ENCODE measurements around the gene ANKRD45.
"Not testable (repeated sequence)": the region's sequence is repeated elsewhere in the genome, so short reads cannot be mapped to it uniquely, and the experiment has no call there.

Gene ANKRD45

GRCh38 chr1:173642450-173643139 lies 27.1 kb downstream of the ANKRD45 start:
- not testable (repeated sequence) for DNase-seq

- no peak for DNase-seq
Measured at GRCh38 chr1:173639102-173639501, 30.5 kb downstream of the ANKRD45 start.

GRCh38 chr1:173638043-173639021 lies 31.3 kb downstream of the ANKRD45 start:
- no peak for DNase-seq

- not testable (repeated sequence) for DNase-seq
Measured at GRCh38 chr1:173637236-173638042, 32.2 kb downstream of the ANKRD45 start.

- DNase-seq = no peak
Measured at GRCh38 chr1:173635116-173635515, 34.5 kb downstream of the ANKRD45 start, which contains the start of gene TEX50. TSS of gene TEX50 (plus strand) at chr1:173635338. CDS start at chr1:173635522, 184 bp downstream.

GRCh38 chr1:173628888-173629287 lies 40.8 kb downstream of the ANKRD45 start:
- no peak for DNase-seq

- no peak for DNase-seq
Measured at GRCh38 chr1:173627269-173627668, 42.4 kb downstream of the ANKRD45 start.

GRCh38 chr1:173616859-173617258 lies 52.8 kb downstream of the ANKRD45 start:
- DNase-seq = no peak

GRCh38 chr1:173613086-173613485 lies 56.6 kb downstream of the ANKRD45 start:
- DNase-seq = not testable (repeated sequence)

GRCh38 chr1:173608503-173609216 lies 61.0 kb downstream of the ANKRD45 start:
- no peak for DNase-seq

- no peak for DNase-seq
Measured at GRCh38 chr1:173603056-173603591, 66.5 kb downstream of the ANKRD45 start, which contains the start of gene SLC9C2. TSS of gene SLC9C2 (minus strand) at chr1:173603072. CDS start at chr1:173601776, 1,296 bp downstream.

- DNase-seq = no peak
Measured at GRCh38 chr1:173601588-173601987, 68.1 kb downstream of the ANKRD45 start.

- no peak for DNase-seq
Measured at GRCh38 chr1:173596097-173596825, 73.4 kb downstream of the ANKRD45 start.

- not testable (repeated sequence) for DNase-seq
Measured at GRCh38 chr1:173591138-173591537, 78.5 kb downstream of the ANKRD45 start.

GRCh38 chr1:173590557-173590956 lies 79.1 kb downstream of the ANKRD45 start:
- DNase-seq = no peak

- no peak for DNase-seq
Measured at GRCh38 chr1:173581383-173582079, 88.1 kb downstream of the ANKRD45 start.

GRCh38 chr1:173580658-173581057 lies 89.0 kb downstream of the ANKRD45 start:
- no peak for DNase-seq

- no peak for DNase-seq
Measured at GRCh38 chr1:173580071-173580470, 89.6 kb downstream of the ANKRD45 start.

- no peak for DNase-seq
Measured at GRCh38 chr1:173573596-173573995, 96.1 kb downstream of the ANKRD45 start.

- no peak for DNase-seq
Measured at GRCh38 chr1:173572201-173572873, 97.3 kb downstream of the ANKRD45 start.

Data from midbrain (tissue), 1 donor.